HG02759 (cell line): ENCODE results near the gene ECSCR.
"Not testable (repeated sequence)": the region's sequence is repeated elsewhere in the genome, so short reads cannot be mapped to it uniquely, and the experiment has no call there.

Source experiments
- ATAC-seq: cut with Tn5 transposase; IDR thresholded peaks from one replicate; pipeline ENCODE4 v1.9.1; 2021; ENCODE audit warnings: mild to moderate bottlenecking, moderate library complexity; ENCODE audit not compliant: unreplicated experiment

Gene ECSCR

DNA sequence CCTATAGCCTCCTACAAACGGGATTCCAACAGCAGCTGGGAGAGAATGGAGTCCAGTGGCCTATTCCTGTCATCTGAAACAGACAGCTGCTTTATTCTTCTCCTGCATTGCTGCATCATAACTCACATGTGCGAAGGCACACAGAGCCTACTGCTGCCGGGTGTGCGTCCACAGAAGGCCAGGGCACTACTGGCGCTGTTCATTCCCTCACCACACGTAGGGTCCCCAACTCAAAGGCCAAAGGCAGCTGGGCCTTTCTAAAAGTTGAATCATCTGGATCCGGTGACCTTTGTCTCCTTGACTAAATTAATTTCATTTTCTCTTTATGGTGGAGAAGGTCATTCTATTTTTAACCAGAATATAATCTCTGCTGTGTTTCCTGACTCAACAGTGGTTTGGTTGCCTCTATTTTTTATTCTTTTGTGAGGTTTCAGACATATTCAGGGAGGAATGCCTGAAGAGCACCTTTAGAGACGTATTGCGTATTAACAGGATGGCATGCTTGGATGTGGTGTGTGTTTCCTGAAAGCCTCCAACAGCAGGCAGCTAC is 47.9 kb downstream of the ECSCR start:
- ATAC-seq: no peak

DNA sequence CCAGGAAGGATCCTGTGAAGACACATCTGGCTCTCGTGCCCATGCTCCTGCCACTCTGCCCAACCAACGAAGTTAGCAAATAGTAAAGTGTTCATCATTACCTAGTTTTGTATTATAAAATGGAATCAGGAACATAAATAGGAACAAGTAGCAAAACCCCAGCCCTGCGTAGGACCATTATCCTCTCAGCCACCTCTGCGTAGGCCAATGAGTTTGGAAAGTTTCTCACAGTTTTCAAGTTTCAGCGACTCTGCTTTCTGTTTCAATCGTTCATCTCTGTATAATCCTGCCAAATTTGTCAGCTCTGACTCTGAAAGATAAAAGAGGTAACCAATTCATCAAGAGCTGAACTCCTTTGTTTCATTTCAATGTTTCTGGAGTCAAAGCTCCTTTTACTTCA is 48.6 kb downstream of the ECSCR start:
- ATAC-seq: no peak

DNA sequence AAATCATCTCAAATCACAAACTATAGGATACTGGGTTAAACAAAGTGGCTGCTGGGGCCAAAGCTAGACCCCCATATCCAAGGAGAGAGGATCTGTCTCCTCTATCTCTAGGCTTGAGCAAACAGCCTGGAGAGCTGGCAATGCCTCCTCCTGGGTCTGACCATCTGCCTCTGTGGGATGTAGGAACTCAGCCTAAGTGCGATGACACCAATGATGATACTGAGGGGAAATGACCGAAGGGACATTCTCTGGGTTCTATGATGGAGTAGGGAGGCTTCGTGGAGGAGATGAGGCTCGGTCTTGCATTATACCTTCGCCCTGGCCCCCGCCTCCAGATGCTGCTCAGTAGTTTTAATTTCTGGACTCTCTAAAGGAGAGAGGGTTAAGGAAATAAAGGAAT is 49.4 kb downstream of the ECSCR start:
- ATAC-seq: no peak

DNA sequence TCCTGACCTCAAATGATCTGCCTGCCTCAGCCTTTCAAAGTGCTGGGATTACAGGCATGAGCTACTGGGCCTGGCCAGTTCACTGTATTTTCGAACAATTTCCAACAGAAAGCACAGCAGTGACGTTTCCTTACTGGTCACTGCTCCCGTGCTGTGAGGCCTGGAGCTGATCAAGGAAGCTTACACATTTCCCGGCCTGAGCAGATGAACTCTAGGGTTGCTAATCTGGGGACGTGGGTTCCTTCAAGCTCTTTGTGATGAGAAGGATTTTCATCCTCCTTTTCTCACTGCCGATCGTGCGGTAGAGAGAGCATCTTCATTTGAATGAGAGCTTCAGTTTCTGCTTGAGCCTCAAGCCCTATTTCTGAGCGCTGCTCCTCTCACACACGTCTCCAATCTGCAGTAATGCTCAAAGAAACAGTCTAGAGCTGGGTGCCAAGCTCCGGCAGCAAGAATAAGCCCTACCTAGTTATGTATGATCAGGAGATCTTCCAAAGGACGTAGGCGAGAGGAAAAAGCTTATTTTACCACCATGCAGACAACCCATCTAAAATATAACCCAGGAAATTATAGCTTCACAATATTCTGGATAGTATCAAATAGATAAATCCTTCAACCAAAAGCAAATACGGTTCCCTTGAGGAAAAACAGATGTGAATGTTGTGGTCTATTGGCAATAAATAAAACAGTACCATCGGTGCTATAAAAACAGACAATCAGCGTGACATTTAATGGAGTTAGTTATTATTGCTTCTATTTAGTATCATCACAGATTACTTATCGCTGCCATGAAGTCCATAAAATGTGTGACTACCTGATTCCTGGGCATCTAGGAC is 51.3 kb downstream of the ECSCR start:
- no peak for ATAC-seq

DNA sequence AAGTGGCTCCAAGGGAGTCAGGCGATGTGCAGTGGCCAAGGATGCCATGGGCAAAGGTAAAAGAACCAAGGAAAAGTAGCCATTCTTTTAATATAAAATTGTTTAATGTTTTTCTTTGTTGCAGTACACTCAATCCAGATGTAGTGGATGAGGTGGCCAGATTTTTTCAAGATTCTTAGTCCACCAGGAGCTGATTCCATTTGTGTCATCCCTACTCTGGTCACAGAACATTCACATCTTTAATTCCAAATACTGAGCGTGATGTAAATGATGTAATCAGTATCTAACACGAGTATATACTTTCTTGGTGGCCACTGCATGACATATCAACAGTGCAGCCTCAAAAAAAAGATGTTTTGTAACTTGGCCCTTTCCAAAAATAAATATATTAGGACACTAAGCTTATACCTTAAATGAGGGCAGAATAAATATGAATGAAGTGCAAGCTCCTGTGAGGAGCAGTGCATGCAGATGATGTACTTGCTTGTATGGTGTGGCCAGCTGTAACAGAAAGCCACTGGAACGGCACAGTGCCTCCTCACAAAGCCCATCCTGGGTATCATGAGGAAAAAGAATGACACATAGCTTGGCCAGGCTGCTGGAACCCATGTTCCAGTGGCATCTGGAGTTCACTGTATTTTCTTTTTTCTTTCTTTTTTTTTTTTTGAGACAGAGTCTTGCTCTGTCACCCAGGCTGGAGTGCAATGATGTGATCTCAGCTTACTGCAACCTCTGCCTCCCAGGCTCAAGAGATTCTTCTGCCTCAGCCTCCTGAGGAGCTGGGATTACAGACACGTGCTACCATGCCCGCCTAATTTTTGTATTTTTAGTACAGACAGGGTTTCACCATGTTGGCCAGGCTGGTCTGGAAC is 52.2 kb downstream of the ECSCR start:
- no peak for ATAC-seq

DNA sequence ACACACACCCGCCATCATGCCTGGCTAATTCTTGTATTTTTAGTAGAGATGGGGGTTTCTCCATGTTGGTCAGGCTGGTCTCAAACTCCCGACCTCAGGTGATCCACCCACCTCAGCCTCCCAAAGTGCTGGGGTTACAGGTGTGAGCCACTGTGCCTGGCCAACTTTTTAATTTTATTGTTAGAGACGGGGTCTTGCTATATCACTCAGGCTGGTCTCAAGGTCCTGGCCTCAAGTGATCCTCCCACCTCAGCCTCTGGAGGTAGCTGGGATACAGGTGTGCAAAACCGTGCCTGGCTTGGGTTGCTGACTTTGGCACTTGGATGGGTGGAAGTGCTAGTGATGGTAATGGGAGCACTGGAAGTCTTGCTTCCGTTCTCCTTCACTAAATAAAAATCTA is 53.4 kb downstream of the ECSCR start:
- not testable (repeated sequence) for ATAC-seq

DNA sequence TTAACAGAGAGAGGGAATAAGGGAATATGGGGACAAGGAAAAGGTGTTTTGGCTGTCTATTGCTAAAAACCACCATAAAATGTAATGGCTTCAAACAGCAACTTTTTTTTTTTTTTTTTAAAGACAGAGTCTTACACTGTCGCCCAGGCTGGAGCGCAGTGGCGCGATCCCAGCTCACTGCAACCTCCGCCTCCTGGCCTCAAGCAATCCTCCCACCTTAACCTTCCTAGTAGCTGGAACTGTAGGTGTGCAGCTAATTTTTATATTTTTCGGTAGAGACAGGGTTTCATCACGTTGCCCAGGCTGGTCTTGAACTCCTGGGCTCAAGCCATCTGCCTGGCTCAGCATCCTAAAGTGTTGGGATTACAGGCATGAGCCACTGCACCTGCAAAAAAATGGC is 54.4 kb downstream of the ECSCR start:
- no peak for ATAC-seq

DNA sequence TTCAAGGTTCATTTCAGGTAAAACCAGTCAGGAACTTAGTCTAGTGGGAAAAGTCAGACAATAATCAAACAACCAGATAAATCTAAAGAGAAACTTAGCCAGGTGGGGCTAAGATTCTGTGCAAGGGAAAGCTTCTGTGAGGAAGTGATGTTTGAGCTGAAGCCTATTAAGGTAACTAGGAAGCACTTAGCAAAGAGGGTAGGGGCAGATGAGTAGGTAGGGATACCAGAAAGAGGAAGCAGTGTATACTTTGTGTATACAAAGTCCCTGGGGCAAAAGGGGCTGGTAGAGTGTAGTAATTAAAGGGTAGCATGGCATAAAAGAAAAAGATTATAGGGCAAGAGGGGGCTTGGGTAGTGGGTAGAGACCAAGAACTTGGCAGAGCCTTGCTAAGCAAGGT is 55.0 kb downstream of the ECSCR start:
- ATAC-seq: no peak

DNA sequence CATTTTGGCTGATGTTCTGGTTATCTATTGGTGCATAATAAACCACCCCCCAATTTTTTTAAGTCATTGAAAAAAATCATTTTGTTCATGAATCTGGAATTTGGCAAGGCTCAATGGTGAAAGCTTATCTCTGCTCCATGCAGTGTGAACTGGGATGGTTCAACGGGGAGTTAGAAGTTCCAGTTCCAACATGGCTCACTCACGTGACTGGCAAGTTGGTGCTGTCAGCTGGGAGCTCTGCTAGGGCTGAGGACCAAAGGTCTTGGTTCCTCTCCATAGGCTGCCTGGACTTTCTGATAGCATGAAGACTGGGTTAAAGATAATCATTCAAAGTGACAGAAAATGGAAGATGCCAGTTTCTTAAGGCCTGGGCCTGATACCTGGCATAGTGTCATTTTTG is 55.6 kb downstream of the ECSCR start:
- ATAC-seq: no peak

DNA sequence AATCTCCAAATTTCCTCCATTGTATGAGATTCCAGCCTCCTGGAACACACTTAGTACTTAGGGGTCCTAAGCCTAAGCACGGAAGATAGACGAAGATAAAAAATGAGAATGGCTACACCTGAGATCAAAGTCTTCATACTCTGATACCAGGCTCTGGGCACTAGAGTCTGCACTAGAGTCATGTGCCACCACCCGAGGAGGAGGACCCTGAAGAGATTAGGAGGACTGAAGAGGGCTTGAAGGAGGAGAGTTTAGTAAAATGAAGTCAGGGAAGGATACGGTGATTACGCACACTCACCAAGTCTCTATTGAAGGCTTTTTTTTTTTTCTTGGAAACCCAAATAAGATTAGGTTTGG is 58.1 kb downstream of the ECSCR start:
- no peak for ATAC-seq

DNA sequence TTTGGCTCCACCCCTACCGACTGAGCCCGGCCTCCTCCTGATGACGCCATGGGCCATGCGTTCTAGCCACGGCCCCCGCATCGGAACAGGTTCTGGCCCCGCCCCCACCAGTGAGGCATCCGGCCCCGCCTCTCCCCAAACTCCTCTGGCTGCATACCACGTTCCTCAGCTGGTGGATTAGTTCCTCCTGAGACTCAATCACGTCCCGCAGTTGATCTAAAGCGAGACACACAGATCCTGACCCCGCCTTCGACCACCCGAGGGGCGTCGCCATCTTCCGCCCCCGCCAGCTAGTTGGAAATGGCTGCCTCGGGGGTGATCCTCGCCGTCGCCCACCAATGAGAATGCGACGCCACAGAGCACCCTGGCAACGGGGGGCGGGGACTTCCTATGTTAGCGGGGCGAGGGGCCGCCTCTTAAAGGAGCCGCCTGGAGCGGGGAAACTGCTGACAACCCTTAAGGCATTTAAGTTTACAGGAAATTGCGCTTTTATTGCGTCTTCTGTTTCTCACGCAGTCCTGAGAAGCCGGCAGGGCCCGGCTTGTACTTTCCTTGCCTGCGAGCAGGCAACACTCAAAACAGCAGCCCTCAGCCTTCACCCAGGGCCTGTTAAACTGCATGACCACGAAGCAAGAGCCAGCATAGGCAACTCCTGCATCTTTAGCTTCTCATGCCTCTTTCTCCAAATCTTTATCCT is 58.6 kb downstream of the ECSCR start, which contains the start of gene SPATA24:
Gene SPATA24 (minus strand): TSS at position 303 of the 697 bp plus-strand sequence. CDS start 29 bp downstream, at position 274.
- peak; percentile 80 for ATAC-seq

DNA sequence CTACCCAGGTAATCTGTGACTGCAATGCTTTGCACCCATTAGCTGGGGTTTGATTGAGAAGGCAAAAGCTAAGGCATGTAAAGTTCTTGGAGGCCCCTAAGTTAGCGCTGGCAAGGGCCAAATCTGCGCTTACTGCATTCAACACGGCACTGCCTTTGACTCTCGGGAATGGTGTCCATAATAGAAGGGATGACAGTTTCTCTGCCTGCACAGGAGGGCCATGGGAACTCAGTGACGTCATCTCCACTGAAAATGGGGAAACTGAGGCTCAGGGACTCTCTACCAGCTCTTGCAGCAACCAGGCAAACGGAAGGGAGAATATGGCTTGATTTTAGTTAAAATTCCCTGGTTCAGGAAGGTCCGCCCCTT is 59.1 kb downstream of the ECSCR start:
- ATAC-seq: no peak

DNA sequence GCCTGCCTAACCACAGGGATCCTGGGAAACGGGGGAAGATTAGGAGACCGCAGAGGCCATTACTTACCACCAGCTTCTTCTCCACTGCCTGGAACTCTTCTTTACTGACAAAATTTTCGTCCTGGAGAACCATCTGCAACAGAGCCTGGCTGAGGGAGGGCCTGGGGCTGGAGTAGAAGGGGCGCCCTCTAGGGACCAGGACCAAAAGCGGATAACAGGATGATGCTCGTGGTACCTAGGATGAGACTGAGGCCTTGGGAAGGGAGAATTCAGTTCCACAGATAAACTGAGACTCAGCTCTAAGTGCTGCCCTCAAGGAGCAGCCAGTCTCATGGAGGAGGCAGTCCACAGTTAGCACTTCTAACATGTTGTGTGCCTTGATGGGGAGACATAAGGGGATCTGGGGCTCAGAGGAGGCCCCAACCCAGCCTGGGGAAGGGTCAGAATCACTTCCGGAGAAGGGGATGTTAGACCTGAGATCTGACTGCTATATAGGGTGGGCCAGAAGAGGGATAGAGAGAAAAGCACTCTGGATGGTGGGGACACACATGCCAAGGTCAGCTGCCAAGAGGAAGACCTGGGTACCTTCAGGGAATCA is 59.9 kb downstream of the ECSCR start:
- no peak for ATAC-seq

DNA sequence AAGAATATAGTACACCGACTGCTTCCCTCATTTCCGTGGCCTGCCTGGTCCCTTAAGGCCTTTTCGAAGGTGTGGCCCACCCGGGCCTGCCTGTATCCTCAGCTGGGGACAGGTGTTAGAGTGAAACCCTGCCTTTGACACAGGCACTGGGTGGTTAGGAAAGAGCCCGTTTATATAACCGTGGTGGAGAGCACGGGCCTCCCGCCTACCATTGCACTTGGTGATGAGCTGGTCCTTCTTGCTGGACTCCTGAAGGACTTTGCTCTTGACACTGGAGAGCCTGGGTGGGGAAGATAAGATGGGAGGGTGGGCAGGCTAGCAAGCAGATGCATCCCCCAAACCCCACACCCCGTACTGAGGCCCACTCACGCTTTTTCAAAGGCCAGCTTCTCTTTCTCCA is 61.0 kb downstream of the ECSCR start:
- ATAC-seq: no peak

DNA sequence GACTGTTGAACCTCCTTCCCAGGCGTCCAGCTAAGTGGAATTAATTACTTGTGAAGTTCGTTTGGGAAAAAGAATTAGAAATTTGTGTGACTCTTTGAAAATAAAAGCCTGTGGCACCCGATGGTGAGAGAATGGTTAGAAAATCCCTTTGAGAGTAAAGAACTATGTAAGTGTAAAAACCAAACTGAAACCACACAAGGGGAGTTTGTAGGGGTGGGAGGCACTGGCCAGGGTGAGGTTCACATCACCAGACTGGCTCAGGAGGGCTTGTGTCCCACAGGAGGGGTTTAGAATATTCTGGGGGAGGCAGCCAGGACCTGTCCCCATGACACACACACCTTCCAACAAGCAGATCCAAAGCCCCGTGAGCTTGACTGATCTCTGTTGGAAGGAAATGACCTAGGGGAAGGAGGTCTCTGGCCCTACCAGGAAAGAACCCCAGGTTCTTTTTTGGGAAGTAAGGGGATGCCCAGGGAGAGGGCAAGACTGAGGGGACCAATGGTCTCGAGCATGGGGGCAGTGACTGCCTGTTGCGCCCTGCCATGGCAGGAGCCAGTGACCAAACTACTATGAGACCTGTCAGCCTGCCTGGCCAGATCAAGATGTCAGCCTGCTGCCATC is 62.9 kb downstream of the ECSCR start:
- ATAC-seq: peak; percentile 34
